Activated CD4-positive, alpha-beta memory T cell treated with anti-CD3 and anti-CD28 coated beads, Interleukin-2, amount 10 ng/mL, durations not matched to agents 7 days and 5 days (primary cell): ENCODE measurements around the gene SGTA. TPM values are rescaled to one million over a fixed set of nuclear protein-coding genes. Genes with fewer than 3 reads are reported as not detected.

Experiments used
- CTCF ChIA-PET: fragments of 350-600 bp; sonication (Branson Sonifier 250); formaldehyde crosslinking; loops from one replicate; lab custom pipeline; 2021; ENCODE audit warnings: antibody characterized with exemption, inconsistent platforms; lab: Charles Lee
- POLR2A ChIA-PET: fragments of 350-600 bp; sonication (Branson Sonifier 250); formaldehyde crosslinking; loops from one replicate; lab custom pipeline; 2021; ENCODE audit warnings: antibody characterized with exemption; lab: Charles Lee
- DNase-seq: peaks from one replicate; pipeline ENCODE4 v3.0.0-alpha.2; 2020
- H3K27ac Mint-ChIP-seq: one replicate; pipeline ENCODE4 v1.8.0; 2021; ENCODE audit warnings: mild to moderate bottlenecking, mixed read lengths
- H3K27me3 Mint-ChIP-seq: one replicate; pipeline ENCODE4 v1.8.0; 2021; ENCODE audit warnings: mixed read lengths
- H3K36me3 Mint-ChIP-seq: one replicate; pipeline ENCODE4 v1.8.0; 2021; ENCODE audit warnings: low read depth, mixed read lengths
- H3K4me1 Mint-ChIP-seq: one replicate; pipeline ENCODE4 v1.8.0; 2021; ENCODE audit warnings: mixed read lengths
- H3K4me3 Mint-ChIP-seq: one replicate; pipeline ENCODE4 v1.8.0; 2021; ENCODE audit warnings: mild to moderate bottlenecking, mixed read lengths
- H3K9me3 Mint-ChIP-seq: one replicate; pipeline ENCODE4 v1.8.0; 2021; ENCODE audit warnings: mixed read lengths
- total RNA-seq, 2 experiments: library from RNA; stranded (reverse); gene quantifications; one replicate each; pipeline ENCODE4 v1.2.3, GENCODE V29; 2021

Gene SGTA
- total RNA-seq, 2 experiments from 2014 or later: 38.2 to 42.7 TPM

DNA sequence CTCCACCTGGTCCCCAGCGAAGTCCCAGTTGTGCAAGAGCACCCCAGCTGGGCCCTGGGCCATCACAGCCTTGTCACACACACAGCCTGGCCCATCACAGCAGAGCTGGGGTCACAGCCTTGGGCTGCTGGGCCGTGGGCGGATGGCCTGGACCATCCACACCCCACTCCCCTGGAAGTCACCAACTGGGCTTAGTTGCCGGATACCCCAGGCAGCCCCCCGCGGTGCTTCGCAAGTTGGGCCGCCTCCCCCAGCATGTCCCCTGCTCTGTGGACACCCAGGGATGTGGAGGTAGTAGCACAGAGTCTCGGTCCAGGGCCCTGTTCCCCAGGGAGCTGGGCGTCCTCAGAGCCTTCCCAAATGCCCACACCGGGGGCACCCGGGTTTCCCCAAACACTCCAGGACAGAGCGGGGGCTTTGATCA lies 32.1 kb upstream of the SGTA start:
- H3K4me1 Mint-ChIP-seq: peaks cover 1% of the 10 kb centered on the region
- DNase-seq: no peak
- peaks cover 8% of the 10 kb centered on the region for H3K36me3 Mint-ChIP-seq
- no peak overlapping the region for H3K27ac Mint-ChIP-seq
- CTCF ChIA-PET: no interaction called here
- H3K4me3 Mint-ChIP-seq: no peak overlapping the region
- no peaks in the 10 kb centered on the region for H3K27me3 Mint-ChIP-seq
- H3K9me3 Mint-ChIP-seq: no peaks in the 10 kb centered on the region
- POLR2A ChIA-PET: interaction anchor here (0.8 kb wide), 1 partner anchor 86 kb away, joined by 3 read pairs; the partner anchor contains the start of gene ZNF57

GRCh38 chr19:2814426-2814825 lies 31.4 kb upstream of the SGTA start:
- POLR2A ChIA-PET: no interaction called here
- Mint-ChIP-seq H3K4me1 (no peaks in the 10 kb centered on the region), H3K27me3 (no peaks in the 10 kb centered on the region), H3K36me3 (peaks cover 8% of the 10 kb centered on the region), H3K4me3 (no peak overlapping the region), H3K27ac (no peak overlapping the region), H3K9me3 (no peaks in the 10 kb centered on the region)
- CTCF ChIA-PET: no interaction called here
- no peak for DNase-seq

DNA sequence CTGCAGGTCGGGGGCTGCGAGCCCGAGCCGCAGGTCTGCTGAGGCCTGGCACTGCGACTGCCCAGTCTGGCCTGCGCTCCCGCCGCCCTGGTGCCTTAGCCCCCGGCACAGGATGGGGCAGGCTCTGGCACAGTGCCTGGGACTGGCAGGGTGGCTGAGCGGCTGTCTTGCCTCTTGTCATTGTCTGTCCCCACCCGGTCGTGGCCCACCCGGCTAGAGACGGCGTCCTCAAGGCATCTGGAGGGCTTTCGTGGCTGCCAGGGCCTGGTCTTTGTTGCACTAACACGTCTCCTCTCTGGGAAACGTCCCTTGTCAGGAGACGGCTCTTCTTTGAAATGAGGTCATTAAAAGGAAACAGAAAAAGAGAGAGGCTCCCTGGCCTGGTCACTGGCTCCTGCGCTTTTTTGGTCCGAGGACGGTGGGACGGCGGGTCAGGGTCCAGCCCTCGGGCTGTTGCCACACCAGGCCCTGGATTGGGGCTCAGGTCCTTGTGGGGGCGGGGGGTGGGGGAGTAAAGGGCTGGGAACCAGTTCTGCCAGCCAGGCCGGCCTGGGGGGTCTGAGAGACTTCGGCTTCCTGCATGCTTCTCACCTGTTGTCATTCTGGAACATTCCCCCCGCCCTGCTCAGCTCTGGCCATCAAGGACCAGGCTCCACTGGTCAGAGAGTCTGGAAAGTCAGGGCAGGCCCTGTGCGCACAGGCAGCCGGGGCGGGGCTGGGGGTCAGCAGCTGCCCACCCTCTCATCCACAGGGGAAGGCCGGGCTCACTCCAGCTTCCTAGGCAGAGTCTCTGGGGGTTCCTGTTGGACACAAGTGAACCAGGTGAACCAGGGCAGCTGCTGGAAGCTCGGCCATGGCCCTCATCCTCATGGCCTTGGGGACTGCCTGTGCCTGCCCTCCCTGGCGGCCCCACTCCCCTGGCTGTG lies 30.4 kb upstream of the SGTA start:
- Mint-ChIP-seq H3K27ac (no peak overlapping the region), H3K36me3 (peaks cover 15% of the 10 kb centered on the region), H3K4me1 (no peaks in the 10 kb centered on the region), H3K27me3 (no peaks in the 10 kb centered on the region), H3K4me3 (no peak overlapping the region), H3K9me3 (no peaks in the 10 kb centered on the region)
- ChIA-PET CTCF (no interaction called here), POLR2A (no interaction called here)
- no peak for DNase-seq

DNA sequence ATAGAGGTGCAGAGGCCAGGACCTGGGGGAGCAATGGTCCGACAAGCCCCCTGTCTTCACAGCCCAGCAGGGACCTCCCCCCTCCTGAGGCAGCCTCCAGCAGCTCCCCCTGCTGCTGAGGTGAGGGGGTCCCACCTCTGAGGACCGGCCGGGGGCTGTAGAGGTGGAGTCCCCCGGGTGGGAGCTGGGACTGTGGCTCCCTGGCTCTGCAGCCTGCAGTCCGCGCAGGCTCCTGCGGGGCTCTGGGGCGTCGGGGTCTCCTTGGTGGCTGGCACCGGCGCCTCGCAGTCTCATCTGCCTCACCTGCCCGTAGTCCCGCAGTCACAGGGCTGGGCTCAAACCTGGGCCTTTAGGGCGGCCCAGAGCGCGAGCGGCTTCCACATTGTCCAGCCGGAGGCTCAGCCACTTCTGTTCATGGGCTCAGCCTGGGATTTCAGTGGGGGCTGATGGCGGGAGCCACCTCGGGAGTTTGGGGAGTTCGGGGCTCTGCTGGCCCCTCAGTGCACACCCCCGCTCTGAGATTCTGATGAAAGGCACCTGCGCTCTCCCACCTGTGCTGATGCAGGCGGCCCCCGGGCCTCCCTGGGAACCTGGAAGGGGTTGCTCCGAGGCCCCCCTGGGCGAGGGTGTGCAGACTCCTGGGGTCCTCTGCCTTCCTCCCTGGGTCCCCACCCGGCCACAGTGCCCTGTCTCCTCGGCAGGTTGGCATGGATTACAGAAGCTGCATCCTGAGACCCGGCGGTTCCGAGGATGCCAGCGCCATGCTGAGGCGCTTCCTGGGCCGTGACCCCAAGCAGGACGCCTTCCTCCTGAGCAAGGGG lies 29.6 kb upstream of the SGTA start:
- H3K4me3 Mint-ChIP-seq: no peak overlapping the region

GRCh38 chr19:2811735-2812413 lies 28.8 kb upstream of the SGTA start:
- Mint-ChIP-seq H3K9me3 (no peaks in the 10 kb centered on the region), H3K27ac (no peak overlapping the region), H3K27me3 (no peaks in the 10 kb centered on the region), H3K36me3 (peaks cover 15% of the 10 kb centered on the region), H3K4me1 (no peaks in the 10 kb centered on the region), H3K4me3 (no peak overlapping the region)
- POLR2A ChIA-PET: no interaction called here
- CTCF ChIA-PET: no interaction called here
- no peak for DNase-seq

More for the DNA sequence above, 29.6 kb upstream of the SGTA start:
- Mint-ChIP-seq H3K9me3 (no peaks in the 10 kb centered on the region), H3K36me3 (peaks cover 15% of the 10 kb centered on the region), H3K27me3 (no peaks in the 10 kb centered on the region), H3K27ac (no peak overlapping the region), H3K4me1 (no peaks in the 10 kb centered on the region)
- POLR2A ChIA-PET: no interaction called here
- no peak for DNase-seq
- CTCF ChIA-PET: no interaction called here

- POLR2A ChIA-PET: no interaction called here
- CTCF ChIA-PET: no interaction called here
- Mint-ChIP-seq H3K27me3 (no peaks in the 10 kb centered on the region), H3K4me3 (no peak overlapping the region), H3K36me3 (peaks cover 19% of the 10 kb centered on the region), H3K9me3 (no peaks in the 10 kb centered on the region), H3K4me1 (no peaks in the 10 kb centered on the region), H3K27ac (no peak overlapping the region)
- no peak for DNase-seq
Measured at GRCh38 chr19:2811221-2811722, 28.2 kb upstream of the SGTA start.

- ChIA-PET CTCF (no interaction called here), POLR2A (no interaction called here)
- Mint-ChIP-seq H3K9me3 (no peaks in the 10 kb centered on the region), H3K36me3 (peaks cover 18% of the 10 kb centered on the region), H3K27ac (no peak overlapping the region), H3K4me3 (no peak overlapping the region), H3K4me1 (no peaks in the 10 kb centered on the region), H3K27me3 (no peaks in the 10 kb centered on the region)
- DNase-seq: no peak
Measured at GRCh38 chr19:2810141-2811091, 27.3 kb upstream of the SGTA start.

- no peaks in the 10 kb centered on the region for H3K4me1 Mint-ChIP-seq
- H3K36me3 Mint-ChIP-seq: peaks cover 22% of the 10 kb centered on the region
- H3K27ac Mint-ChIP-seq: no peak overlapping the region
- H3K4me3 Mint-ChIP-seq: no peak overlapping the region
- ChIA-PET POLR2A (no interaction called here), CTCF (interaction anchor here (1.0 kb wide), 1 partner anchor 10 kb away, joined by 3 read pairs; the partner anchor contains the start of gene ZNF554)
- no peak for DNase-seq
- no peaks in the 10 kb centered on the region for H3K27me3 Mint-ChIP-seq
- H3K9me3 Mint-ChIP-seq: no peaks in the 10 kb centered on the region
Measured at GRCh38 chr19:2809387-2810140, 26.5 kb upstream of the SGTA start.

GRCh38 chr19:2808129-2808941 lies 25.3 kb upstream of the SGTA start:
- H3K4me1 Mint-ChIP-seq: no peaks in the 10 kb centered on the region
- H3K9me3 Mint-ChIP-seq: no peaks in the 10 kb centered on the region
- no peaks in the 10 kb centered on the region for H3K27me3 Mint-ChIP-seq
- H3K4me3 Mint-ChIP-seq: no peak overlapping the region
- H3K27ac Mint-ChIP-seq: no peak overlapping the region
- ChIA-PET CTCF (interaction anchor here (1.0 kb wide), 1 partner anchor 11 kb away, joined by 3 read pairs; the partner anchor contains the start of gene ZNF554), POLR2A (no interaction called here)
- H3K36me3 Mint-ChIP-seq: peaks cover 23% of the 10 kb centered on the region
- no peak for DNase-seq

DNA sequence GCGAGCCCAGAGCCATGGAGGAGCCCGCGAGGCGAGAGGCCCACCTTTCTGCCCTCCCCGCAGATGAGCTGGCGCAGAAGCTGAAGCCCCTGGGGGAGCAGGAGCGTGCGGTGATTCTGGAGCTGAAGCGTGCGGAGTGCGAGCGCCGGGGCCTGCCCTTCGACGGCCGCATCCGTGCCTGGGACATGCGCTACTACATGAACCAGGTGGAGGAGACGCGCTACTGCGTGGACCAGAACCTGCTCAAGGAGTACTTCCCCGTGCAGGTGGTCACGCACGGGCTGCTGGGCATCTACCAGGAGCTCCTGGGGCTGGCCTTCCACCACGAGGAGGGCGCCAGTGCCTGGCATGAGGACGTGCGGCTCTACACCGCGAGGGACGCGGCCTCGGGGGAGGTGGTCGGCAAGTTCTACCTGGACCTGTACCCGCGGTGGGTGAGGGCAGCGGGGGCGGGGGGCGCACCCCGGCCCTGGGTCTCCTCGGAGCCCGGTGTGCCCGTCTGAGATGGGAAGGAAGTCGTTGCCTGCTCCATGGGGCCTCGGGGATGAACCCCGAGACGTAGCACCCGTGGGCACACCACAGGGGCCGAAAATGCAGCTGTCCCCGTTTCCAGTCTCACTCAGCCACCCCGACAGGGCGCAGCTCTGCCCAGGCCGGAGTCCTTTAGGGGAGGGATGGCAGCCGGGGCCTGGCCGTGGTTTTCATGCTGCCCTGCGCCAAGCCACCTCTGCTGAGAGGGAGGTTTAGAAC lies 24.5 kb upstream of the SGTA start:
- H3K27me3 Mint-ChIP-seq: no peaks in the 10 kb centered on the region
- DNase-seq: no peak
- no peaks in the 10 kb centered on the region for H3K9me3 Mint-ChIP-seq
- no peaks in the 10 kb centered on the region for H3K4me1 Mint-ChIP-seq
- H3K27ac Mint-ChIP-seq: no peak overlapping the region
- ChIA-PET CTCF (no interaction called here), POLR2A (no interaction called here)
- peaks cover 29% of the 10 kb centered on the region for H3K36me3 Mint-ChIP-seq
- H3K4me3 Mint-ChIP-seq: no peak overlapping the region
